Amniotic stem cell (primary cell): ENCODE results near the gene GIGYF2.

ENCODE experiments used
- DNase-seq: peaks from one replicate; lab custom pipeline; 2025; lab: John Stamatoyannopoulos, UW

GIGYF2 gene

GRCh38 chr2:232882085-232882484 lies 185.0 kb downstream of the GIGYF2 start:
- DNase-seq, result no peak

GRCh38 chr2:232882505-232883115 lies 185.5 kb downstream of the GIGYF2 start:
- DNase-seq, result no peak

GRCh38 chr2:232883116-232883721 lies 186.1 kb downstream of the GIGYF2 start:
- no peak for DNase-seq

GRCh38 chr2:232884001-232884421 lies 186.9 kb downstream of the GIGYF2 start:
- DNase-seq, result no peak

- DNase-seq, result no peak
These were observed 187.6 kb downstream of the GIGYF2 start for GRCh38 chr2:232884549-232885263.

- DNase-seq, result no peak
These were observed 188.3 kb downstream of the GIGYF2 start for GRCh38 chr2:232885264-232885961.

GRCh38 chr2:232886176-232886575 lies 189.0 kb downstream of the GIGYF2 start:
- no peak for DNase-seq

GRCh38 chr2:232886632-232887031 lies 189.5 kb downstream of the GIGYF2 start:
- no peak for DNase-seq

- DNase-seq, result no peak
These were observed 190.2 kb downstream of the GIGYF2 start for GRCh38 chr2:232887171-232887850.

- DNase-seq, result no peak
These were observed 191.1 kb downstream of the GIGYF2 start for GRCh38 chr2:232888099-232888836.

GRCh38 chr2:232888839-232889529 lies 191.9 kb downstream of the GIGYF2 start:
- no peak for DNase-seq

- no peak for DNase-seq
These were observed 192.8 kb downstream of the GIGYF2 start for GRCh38 chr2:232889876-232890401.

- no peak for DNase-seq
These were observed 193.4 kb downstream of the GIGYF2 start for GRCh38 chr2:232890536-232890895.

- DNase-seq, result no peak
These were observed 193.9 kb downstream of the GIGYF2 start for GRCh38 chr2:232890896-232891601.

GRCh38 chr2:232891621-232892071 lies 194.5 kb downstream of the GIGYF2 start:
- DNase-seq, result no peak

- no peak for DNase-seq
These were observed 195.1 kb downstream of the GIGYF2 start for GRCh38 chr2:232892221-232892620.

GRCh38 chr2:232892843-232893242 lies 195.7 kb downstream of the GIGYF2 start:
- no peak for DNase-seq

GRCh38 chr2:232893834-232894233 lies 196.7 kb downstream of the GIGYF2 start:
- no peak for DNase-seq

GRCh38 chr2:232894251-232894650 lies 197.1 kb downstream of the GIGYF2 start:
- DNase-seq, result no peak

GRCh38 chr2:232894746-232895145 lies 197.6 kb downstream of the GIGYF2 start:
- DNase-seq, result no peak
